CD8-positive, alpha-beta memory T cell (primary cell): ENCODE measurements around the gene THSD7A. TPM values are rescaled to one million over a fixed set of nuclear protein-coding genes. Genes with fewer than 3 reads are reported as not detected.

ENCODE experiments used
- CTCF ChIA-PET: fragments of 350-600 bp; sonication (Branson Sonifier 250); formaldehyde crosslinking; loops from one replicate; lab custom pipeline; 2021; ENCODE audit warnings: antibody characterized with exemption; lab: Charles Lee
- POLR2A ChIA-PET: fragments of 350-600 bp; sonication (Branson Sonifier 250); formaldehyde crosslinking; loops from one replicate; lab custom pipeline; 2021; ENCODE audit warnings: antibody characterized with exemption; lab: Charles Lee
- DNase-seq, 5 donors: peaks; one replicate each; pipeline versions ENCODE4 v3.0.0 to v3.0.0-alpha.2; 2020 to 2022; ENCODE audit warnings: mixed read lengths in 1 of 5
- H3K27ac ChIP-seq: one replicate; pipeline ENCODE4 v1.7.0; 2013; ENCODE audit warnings: low read depth, mild to moderate bottlenecking, low read length, moderate library complexity
- H3K27me3 ChIP-seq: 2 replicates; pipeline ENCODE4 v1.7.0; 2013; ENCODE audit warnings: low read length, mild to moderate bottlenecking; ENCODE audit not compliant: insufficient read depth, poor library complexity, severe bottlenecking
- H3K36me3 ChIP-seq: 2 replicates; pipeline ENCODE4 v1.7.0; 2013; ENCODE audit warnings: mild to moderate bottlenecking, low read length, moderate library complexity; ENCODE audit not compliant: insufficient read depth
- H3K4me1 ChIP-seq: 2 replicates; pipeline ENCODE4 v1.7.0; 2013; ENCODE audit warnings: mild to moderate bottlenecking, low read length, moderate library complexity; ENCODE audit not compliant: insufficient read depth
- H3K4me3 ChIP-seq: 2 replicates; pipeline ENCODE4 v1.7.0; 2013; ENCODE audit warnings: mild to moderate bottlenecking, low read length
- H3K9me3 ChIP-seq: 2 replicates; pipeline ENCODE4 v1.7.0; 2013; ENCODE audit warnings: mild to moderate bottlenecking, low read length
- H3K27ac Mint-ChIP-seq, 8 donors: one replicate each; pipeline ENCODE4 v1.8.0; 2020 to 2021; ENCODE audit warnings: mixed read lengths in 8 of 8, mild to moderate bottlenecking in 6 of 8, inconsistent platforms in 3 of 8, moderate library complexity in 3 of 8
- H3K27me3 Mint-ChIP-seq, 2 donors: one replicate each; pipeline ENCODE4 v1.8.0; 2020 to 2021; ENCODE audit warnings: mixed read lengths in 2 of 2, mild to moderate bottlenecking in 1 of 2, moderate library complexity in 1 of 2
- H3K36me3 Mint-ChIP-seq, 3 donors: one replicate each; pipeline ENCODE4 v1.8.0; 2020 to 2021; ENCODE audit warnings: mixed read lengths in 3 of 3, inconsistent platforms in 1 of 3, mild to moderate bottlenecking in 1 of 3
- H3K4me1 Mint-ChIP-seq, 3 donors: one replicate each; pipeline ENCODE4 v1.8.0; 2020 to 2021; ENCODE audit warnings: mixed read lengths in 3 of 3, inconsistent platforms in 1 of 3, mild to moderate bottlenecking in 1 of 3
- H3K4me3 Mint-ChIP-seq, 7 donors: one replicate each; pipeline ENCODE4 v1.8.0; 2020 to 2021; ENCODE audit warnings: mixed read lengths in 7 of 7, mild to moderate bottlenecking in 6 of 7, moderate library complexity in 4 of 7, inconsistent platforms in 2 of 7
- H3K9me3 Mint-ChIP-seq, 5 donors: one replicate each; pipeline ENCODE4 v1.8.0; 2020 to 2022; ENCODE audit warnings: mixed read lengths in 5 of 5, mild to moderate bottlenecking in 3 of 5, moderate library complexity in 2 of 5, inconsistent platforms in 1 of 5
- polyA plus RNA-seq: library from polyadenylated mRNA; unstranded; fragments of 300-500 nt; fragmentation: Illumina TruSeq; gene quantifications from one replicate; pipeline ENCODE4 v1.2.3, GENCODE V29; 2021
- total RNA-seq, 2 experiments: library from RNA; stranded (reverse); gene quantifications; one replicate each; pipeline ENCODE4 v1.2.3, GENCODE V29; 2021

Gene THSD7A
- total and polyA plus RNA-seq, 3 experiments from 2014 or later, result not detected

DNA sequence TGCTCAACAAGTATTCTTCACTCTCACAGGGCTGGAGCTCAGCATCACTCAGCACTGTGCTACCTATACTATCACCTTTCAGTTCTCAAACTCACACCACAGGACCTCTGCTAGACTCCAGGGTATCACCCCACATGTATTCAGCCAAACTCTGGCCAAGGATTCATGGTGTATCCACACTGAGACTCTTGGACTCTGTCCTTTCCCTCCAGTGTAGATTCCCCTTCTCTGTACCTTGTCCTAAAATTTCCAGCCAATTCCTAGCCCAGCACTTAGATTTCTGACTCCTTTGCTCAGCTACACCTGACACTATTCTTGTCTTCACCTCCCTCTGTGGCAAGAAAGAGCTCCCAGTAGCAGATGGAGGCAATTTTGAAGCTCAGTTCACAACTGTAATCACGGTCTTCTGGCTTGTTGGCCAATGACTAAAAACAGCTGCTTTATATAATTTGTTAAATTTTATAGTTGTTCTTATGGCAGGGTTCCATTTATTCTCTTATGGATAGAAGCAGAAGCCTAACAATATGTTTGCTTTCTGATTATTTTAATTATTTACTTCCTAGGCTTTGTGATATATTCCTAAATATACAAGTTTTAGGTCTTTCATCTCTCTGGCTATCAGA, 258.8 kb downstream of the THSD7A start:
- H3K27ac ChIP-seq, result no peak overlapping the region
- H3K36me3 ChIP-seq, result no peaks in the 10 kb centered on the region
- H3K27me3 Mint-ChIP-seq, result no peaks in the 10 kb centered on the region
- no peak overlapping the region for H3K4me3 ChIP-seq
- H3K9me3 Mint-ChIP-seq, result peaks cover 0 to 3% (median 2%) of the 10 kb centered on the region in 5 donors
- no peaks in the 10 kb centered on the region for H3K4me1 ChIP-seq
- CTCF ChIA-PET, result no interaction called here
- H3K4me1 Mint-ChIP-seq, result no peaks in the 10 kb centered on the region
- no peak overlapping the region for H3K27ac Mint-ChIP-seq
- no peaks in the 10 kb centered on the region for H3K27me3 ChIP-seq
- no peak for DNase-seq
- POLR2A ChIA-PET, result no interaction called here
- H3K9me3 ChIP-seq, result no peaks in the 10 kb centered on the region
- H3K36me3 Mint-ChIP-seq, result no peaks in the 10 kb centered on the region
- H3K4me3 Mint-ChIP-seq, result no peak overlapping the region

DNA sequence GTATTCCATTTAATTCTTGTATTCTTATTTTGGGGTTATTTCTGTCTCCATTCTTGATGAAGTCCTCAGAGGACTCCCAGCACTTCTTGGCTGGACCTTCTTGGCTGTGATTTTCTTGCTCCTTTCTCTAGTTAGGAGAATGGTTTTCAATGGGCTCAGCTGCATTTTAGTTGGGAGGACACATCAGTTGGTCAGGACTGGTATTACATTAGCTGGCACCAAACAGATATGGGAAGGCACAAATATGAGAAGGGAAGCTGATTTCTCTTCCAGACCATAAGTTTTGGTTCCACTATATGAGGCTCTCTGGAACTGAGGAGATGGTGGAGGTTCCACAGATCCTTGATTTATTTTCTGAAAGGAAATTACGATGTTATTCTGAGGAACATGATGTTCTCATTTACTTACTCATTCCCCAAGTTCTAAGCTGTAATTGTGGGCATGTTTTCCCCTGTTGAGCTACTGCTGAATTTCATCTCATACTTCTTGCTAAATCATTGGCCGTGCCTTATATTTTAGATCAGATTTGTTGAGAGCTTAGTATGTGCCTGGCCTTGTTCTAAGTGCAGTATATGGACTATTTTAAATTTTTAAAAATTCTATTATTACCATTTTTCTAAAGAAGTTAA, 261.0 kb downstream of the THSD7A start:
- Mint-ChIP-seq H3K4me3 (no peak overlapping the region), H3K36me3 (no peaks in the 10 kb centered on the region), H3K27me3 (no peaks in the 10 kb centered on the region), H3K9me3 (peaks cover 0 to 7% (median 2%) of the 10 kb centered on the region in 5 donors), H3K4me1 (no peaks in the 10 kb centered on the region), H3K27ac (no peak overlapping the region)
- Histone ChIP-seq H3K4me1 (no peaks in the 10 kb centered on the region), H3K4me3 (no peak overlapping the region), H3K27me3 (no peaks in the 10 kb centered on the region), H3K36me3 (no peaks in the 10 kb centered on the region), H3K27ac (no peak overlapping the region), H3K9me3 (no peaks in the 10 kb centered on the region)
- ChIA-PET POLR2A (no interaction called here), CTCF (no interaction called here)
- no peak for DNase-seq

DNA sequence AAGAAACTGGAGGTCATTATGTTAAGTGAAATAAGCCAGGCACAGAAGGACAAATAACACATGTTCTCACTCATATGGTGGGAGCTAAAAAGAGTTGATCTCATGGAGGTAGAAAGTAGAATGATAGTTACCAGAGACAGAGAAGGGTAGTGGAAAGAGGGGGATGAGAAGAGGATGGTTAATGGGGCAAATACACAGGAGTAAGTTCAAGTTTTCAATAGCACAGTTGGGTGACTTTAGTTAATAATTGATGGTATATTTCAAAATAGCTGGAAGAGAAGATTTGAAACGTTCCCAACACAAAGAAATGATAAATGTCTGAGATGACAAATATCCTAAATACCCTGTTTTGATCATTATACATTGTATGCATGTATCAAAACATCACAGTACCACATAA, 261.8 kb downstream of the THSD7A start:
- Histone ChIP-seq H3K9me3 (no peaks in the 10 kb centered on the region), H3K27ac (no peak overlapping the region), H3K27me3 (no peaks in the 10 kb centered on the region), H3K4me1 (no peaks in the 10 kb centered on the region), H3K4me3 (no peak overlapping the region), H3K36me3 (no peaks in the 10 kb centered on the region)
- H3K4me1 Mint-ChIP-seq, result no peaks in the 10 kb centered on the region
- DNase-seq, result no peak
- peaks cover 0 to 7% (median 2%) of the 10 kb centered on the region in 5 donors for H3K9me3 Mint-ChIP-seq
- H3K27ac Mint-ChIP-seq, result no peak overlapping the region
- ChIA-PET POLR2A (no interaction called here), CTCF (no interaction called here)
- H3K27me3 Mint-ChIP-seq, result no peaks in the 10 kb centered on the region
- no peak overlapping the region for H3K4me3 Mint-ChIP-seq
- H3K36me3 Mint-ChIP-seq, result no peaks in the 10 kb centered on the region

DNA sequence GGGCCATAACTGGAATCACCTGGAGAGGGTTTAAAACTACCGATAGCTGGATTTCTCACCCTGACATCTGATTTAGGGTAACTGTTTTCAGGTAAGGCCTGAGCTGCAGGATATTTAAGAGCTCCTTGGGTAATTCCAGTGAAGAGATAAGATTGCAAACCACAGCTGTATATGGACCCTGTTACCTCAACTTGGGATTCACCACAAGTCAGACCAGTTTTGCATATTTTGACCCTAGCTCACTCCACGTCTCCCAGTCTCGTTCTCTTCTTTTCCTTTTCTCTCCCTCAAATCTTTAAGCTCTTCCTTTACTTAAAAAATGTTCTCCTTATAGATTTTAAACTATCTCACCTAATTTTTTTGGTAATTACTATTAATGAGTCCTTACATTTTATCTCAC, 264.4 kb downstream of the THSD7A start:
- no peaks in the 10 kb centered on the region for H3K9me3 ChIP-seq

DNA sequence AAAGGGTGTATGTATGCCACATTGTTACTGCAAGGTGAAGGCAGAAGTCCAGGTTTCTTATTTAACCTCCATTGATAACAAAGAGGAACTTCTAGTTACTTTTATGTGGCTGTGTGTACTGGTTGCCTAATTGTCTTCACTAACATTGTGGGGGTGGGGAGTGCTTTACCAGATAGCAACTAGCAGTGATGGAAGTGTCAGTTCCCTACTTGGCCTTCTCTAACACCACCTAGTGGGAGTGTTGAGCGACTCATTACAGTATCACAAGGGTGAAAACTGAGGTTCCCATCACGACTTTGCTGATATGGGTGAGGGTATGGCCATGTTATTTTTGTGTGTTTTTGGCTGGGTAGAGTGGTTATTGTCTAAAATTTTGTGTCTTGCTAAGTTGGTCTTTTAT, 274.4 kb downstream of the THSD7A start:
- no peaks in the 10 kb centered on the region for H3K4me1 Mint-ChIP-seq
- no peak overlapping the region for H3K27ac ChIP-seq
- ChIA-PET CTCF (no interaction called here), POLR2A (no interaction called here)
- H3K9me3 ChIP-seq, result no peaks in the 10 kb centered on the region
- H3K4me1 ChIP-seq, result no peaks in the 10 kb centered on the region
- H3K9me3 Mint-ChIP-seq, result peaks cover 0 to 7% (median 0%) of the 10 kb centered on the region in 5 donors
- no peaks in the 10 kb centered on the region for H3K27me3 Mint-ChIP-seq
- no peaks in the 10 kb centered on the region for H3K36me3 ChIP-seq
- no peak overlapping the region for H3K4me3 Mint-ChIP-seq
- no peak for DNase-seq
- H3K27ac Mint-ChIP-seq, result no peak overlapping the region
- H3K4me3 ChIP-seq, result no peak overlapping the region
- no peaks in the 10 kb centered on the region for H3K36me3 Mint-ChIP-seq
- H3K27me3 ChIP-seq, result no peaks in the 10 kb centered on the region

More for the DNA sequence above, 264.4 kb downstream of the THSD7A start:
- no peaks in the 10 kb centered on the region for H3K27me3 Mint-ChIP-seq
- H3K4me1 Mint-ChIP-seq, result no peaks in the 10 kb centered on the region
- no peak overlapping the region for H3K27ac Mint-ChIP-seq
- DNase-seq, result no peak
- CTCF ChIA-PET, result no interaction called here
- no peak overlapping the region for H3K4me3 Mint-ChIP-seq
- no peak overlapping the region for H3K27ac ChIP-seq
- no peaks in the 10 kb centered on the region for H3K36me3 Mint-ChIP-seq
- H3K36me3 ChIP-seq, result no peaks in the 10 kb centered on the region
- H3K27me3 ChIP-seq, result no peaks in the 10 kb centered on the region
- H3K4me1 ChIP-seq, result no peaks in the 10 kb centered on the region
- peaks cover 0 to 7% (median 2%) of the 10 kb centered on the region in 5 donors for H3K9me3 Mint-ChIP-seq
- POLR2A ChIA-PET, result no interaction called here
- H3K4me3 ChIP-seq, result no peak overlapping the region

DNA sequence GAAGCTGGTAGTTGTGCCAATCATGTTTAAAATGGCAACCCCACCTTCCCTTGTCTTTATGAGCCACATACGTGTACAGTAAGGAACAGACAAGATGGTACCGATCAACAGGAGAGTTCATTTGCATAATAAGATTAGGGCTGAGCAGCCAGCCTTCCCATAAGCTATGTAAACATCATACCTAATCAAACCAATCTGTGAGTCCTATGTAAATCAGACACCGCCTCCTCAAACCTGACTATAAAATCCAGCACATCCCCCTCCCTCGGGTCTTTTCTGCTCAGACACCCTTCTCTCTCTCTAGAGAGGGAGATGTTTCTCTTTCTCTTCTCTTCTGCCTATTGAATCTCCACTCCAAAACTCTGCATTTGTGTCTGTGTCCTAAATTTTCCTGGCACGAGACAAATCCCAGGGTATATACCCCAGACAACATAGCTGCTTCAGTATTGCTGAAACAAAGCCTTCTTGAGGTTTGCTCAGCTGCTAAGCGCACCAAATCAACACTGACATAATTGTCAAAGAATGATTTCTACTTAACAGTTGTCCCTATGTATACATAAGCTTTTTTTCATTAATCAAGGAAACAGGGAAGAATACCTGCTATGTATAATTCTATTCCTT, 279.2 kb downstream of the THSD7A start:
- Mint-ChIP-seq H3K27ac (no peak overlapping the region), H3K27me3 (peaks cover 0 to 2% of the 10 kb centered on the region in 2 donors), H3K4me1 (no peaks in the 10 kb centered on the region), H3K4me3 (no peak overlapping the region), H3K9me3 (peaks cover 0 to 7% (median 2%) of the 10 kb centered on the region in 5 donors), H3K36me3 (no peaks in the 10 kb centered on the region)
- Histone ChIP-seq H3K9me3 (no peaks in the 10 kb centered on the region), H3K27ac (no peak overlapping the region), H3K36me3 (no peaks in the 10 kb centered on the region), H3K4me1 (no peaks in the 10 kb centered on the region), H3K4me3 (no peak overlapping the region), H3K27me3 (no peaks in the 10 kb centered on the region)
- CTCF ChIA-PET, result no interaction called here
- POLR2A ChIA-PET, result no interaction called here
- no peak for DNase-seq

DNA sequence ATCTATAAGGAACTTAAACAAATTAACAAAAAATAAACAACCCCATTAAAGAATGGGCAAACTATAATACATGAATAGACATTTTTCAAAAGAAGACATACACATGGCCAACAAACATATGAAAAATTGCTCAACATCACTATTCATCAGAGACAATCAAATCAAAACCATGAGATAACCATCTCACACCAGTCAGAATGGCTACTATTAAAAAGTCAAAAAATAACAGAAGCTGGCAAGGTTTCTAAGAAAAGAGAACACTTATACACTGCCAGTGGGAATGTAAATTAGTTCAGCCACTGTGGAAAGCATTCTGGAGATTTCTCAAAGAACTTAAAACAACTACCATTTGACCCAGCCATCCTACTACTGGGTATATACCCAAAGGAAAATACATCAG, 280.5 kb downstream of the THSD7A start:
- no peak for DNase-seq
- no peak overlapping the region for H3K4me3 ChIP-seq
- no peak overlapping the region for H3K4me3 Mint-ChIP-seq
- no peaks in the 10 kb centered on the region for H3K36me3 Mint-ChIP-seq
- CTCF ChIA-PET, result no interaction called here
- no peaks in the 10 kb centered on the region for H3K9me3 ChIP-seq
- H3K9me3 Mint-ChIP-seq, result peaks cover 2 to 7% (median 3%) of the 10 kb centered on the region in 5 donors
- no peaks in the 10 kb centered on the region for H3K4me1 ChIP-seq
- H3K27me3 Mint-ChIP-seq, result peaks cover 0 to 2% of the 10 kb centered on the region in 2 donors
- no peak overlapping the region for H3K27ac ChIP-seq
- no peak overlapping the region for H3K27ac Mint-ChIP-seq
- no peaks in the 10 kb centered on the region for H3K4me1 Mint-ChIP-seq
- H3K27me3 ChIP-seq, result no peaks in the 10 kb centered on the region
- no peaks in the 10 kb centered on the region for H3K36me3 ChIP-seq
- POLR2A ChIA-PET, result no interaction called here

DNA sequence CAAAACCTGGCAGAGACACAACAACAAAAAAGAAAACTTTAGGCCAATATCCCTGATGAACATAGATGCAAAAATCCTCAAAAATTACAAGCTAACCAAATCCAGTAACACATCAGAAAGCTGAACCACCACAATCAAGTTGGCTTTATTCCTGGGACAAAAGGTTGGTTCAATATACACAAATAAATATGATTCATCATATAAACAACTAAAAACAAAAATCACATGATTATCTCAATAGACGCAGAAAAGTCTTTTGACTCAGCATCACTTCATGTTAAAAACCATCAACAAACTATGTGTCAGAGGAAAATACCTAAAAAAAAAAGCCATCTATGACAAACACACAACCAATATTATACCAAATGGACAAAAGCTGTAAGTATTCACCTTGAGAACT, 283.5 kb downstream of the THSD7A start:
- H3K27me3 Mint-ChIP-seq, result peaks cover 0 to 2% of the 10 kb centered on the region in 2 donors
- H3K9me3 ChIP-seq, result no peaks in the 10 kb centered on the region
- no peak overlapping the region for H3K4me3 ChIP-seq
- H3K4me1 ChIP-seq, result no peaks in the 10 kb centered on the region
- ChIA-PET CTCF (no interaction called here), POLR2A (no interaction called here)
- no peaks in the 10 kb centered on the region for H3K36me3 ChIP-seq
- DNase-seq, result no peak
- no peak overlapping the region for H3K27ac ChIP-seq
- peaks cover 2 to 6% (median 4%) of the 10 kb centered on the region in 5 donors for H3K9me3 Mint-ChIP-seq
- no peaks in the 10 kb centered on the region for H3K4me1 Mint-ChIP-seq
- no peak overlapping the region for H3K27ac Mint-ChIP-seq
- no peaks in the 10 kb centered on the region for H3K36me3 Mint-ChIP-seq
- H3K4me3 Mint-ChIP-seq, result no peak overlapping the region
- no peaks in the 10 kb centered on the region for H3K27me3 ChIP-seq
